ENCODE measurements around the gene NAT14. TPM values are rescaled to one million over a fixed set of nuclear protein-coding genes. Genes with fewer than 3 reads are reported as not detected.
A peak's percentile ranks its signal among the peaks of the same experiment; 100 is the strongest.

The NAT14 gene
- total RNA-seq, 5 donors from 2014 or later (not counting 1 experiment from before 2014, with no cell fraction given), result 6.3 to 10.4 (median 8.1) TPM

DNA sequence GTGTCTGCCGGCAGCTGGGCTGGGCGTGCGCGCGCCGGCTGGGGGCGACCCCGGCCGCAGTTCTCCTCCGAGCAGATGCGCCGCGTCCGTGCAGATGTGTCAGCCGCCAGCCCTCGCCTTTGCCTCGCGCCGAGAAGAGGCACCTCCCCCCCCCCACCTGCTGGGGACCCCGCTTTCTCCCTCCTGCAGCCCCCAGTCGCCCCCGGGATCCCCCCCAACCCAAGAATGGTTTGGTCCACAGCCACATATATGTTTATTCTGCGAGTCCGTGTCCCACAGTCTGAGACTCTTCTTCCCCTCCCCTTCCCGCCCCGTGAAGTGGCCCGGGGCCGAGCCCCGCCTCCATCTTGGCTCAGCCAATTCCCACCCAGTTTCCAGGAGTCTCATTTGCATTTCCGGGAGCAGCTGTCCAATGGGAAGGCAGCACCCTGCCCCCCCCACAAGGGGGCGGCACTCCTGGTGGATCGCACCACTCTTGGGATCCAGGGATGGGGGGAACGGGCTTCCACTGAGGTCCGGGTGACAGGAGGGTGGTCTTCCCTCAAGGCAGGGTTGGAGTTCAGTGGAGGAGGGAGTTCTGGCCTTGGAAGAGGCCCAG, 32.1 kb upstream of the NAT14 start:
- H3K4me3 ChIP-seq (ENCODE audit: control insufficient read depth in 1 of 2, extremely low read depth in 1 of 2, low read length in 1 of 2), result no peak overlapping the region
- peaks cover 5 to 25% of the 10 kb centered on the region in 2 experiments for H3K4me1 ChIP-seq (ENCODE audit: control insufficient read depth in 1 of 2, extremely low read depth in 1 of 2, insufficient read depth in 2 of 2, low read length in 2 of 2)
- WGBS (ENCODE audit: insufficient coverage), result 24% methylated on average over 26 of the region's 34 CpGs
- peaks cover 21 to 25% of the 10 kb centered on the region in 2 donors for H3K27me3 Mint-ChIP-seq
- H3K4me1 Mint-ChIP-seq, result peaks cover 11 to 25% (median 20%) of the 10 kb centered on the region in 3 donors
- ATAC-seq (replicated peaks in 1 of 4) (peak in 3 of 4 experiments; percentile 36 to 73 (median 38)), DNase-seq (peak in 12 of 35 experiments; percentile 25 to 60 (median 36))
- H3K36me3 ChIP-seq (ENCODE audit: control insufficient read depth in 2 of 2, extremely low read depth in 1 of 2, insufficient read depth in 1 of 2, low read length in 1 of 2), result no peaks in the 10 kb centered on the region
- ChIA-PET POLR2A (interaction anchor here in 1 of 2 donors (0.6 kb wide), 1 partner anchor 146 kb away, joined by 5 read pairs; the partner anchor contains the start of gene FIZ1), CTCF (interaction anchor here (0.6 to 1.2 kb wide), 4 partner anchors 13 to 332 kb away, joined by 3 to 4 read pairs (median 4); no protein-coding TSS in a partner anchor)
- H3K9me3 ChIP-seq, result no peaks in the 10 kb centered on the region
- peak overlapping the region in 2 of 3 donors; percentile 13 to 72 for H3K4me3 Mint-ChIP-seq
- H3K27ac ChIP-seq (ENCODE audit: low read length), result no peak overlapping the region
- no peaks in the 10 kb centered on the region for H3K9me3 Mint-ChIP-seq
- no peak overlapping the region for H3K27ac Mint-ChIP-seq
- peaks cover 0 to 56% of the 10 kb centered on the region in 2 experiments for H3K27me3 ChIP-seq (replicated peaks in 1 of 2; ENCODE audit: control insufficient read depth in 2 of 2, extremely low read depth in 1 of 2, insufficient read depth in 2 of 2, low read length in 1 of 2)
- H3K36me3 Mint-ChIP-seq, result peaks cover 11% of the 10 kb centered on the region

DNA sequence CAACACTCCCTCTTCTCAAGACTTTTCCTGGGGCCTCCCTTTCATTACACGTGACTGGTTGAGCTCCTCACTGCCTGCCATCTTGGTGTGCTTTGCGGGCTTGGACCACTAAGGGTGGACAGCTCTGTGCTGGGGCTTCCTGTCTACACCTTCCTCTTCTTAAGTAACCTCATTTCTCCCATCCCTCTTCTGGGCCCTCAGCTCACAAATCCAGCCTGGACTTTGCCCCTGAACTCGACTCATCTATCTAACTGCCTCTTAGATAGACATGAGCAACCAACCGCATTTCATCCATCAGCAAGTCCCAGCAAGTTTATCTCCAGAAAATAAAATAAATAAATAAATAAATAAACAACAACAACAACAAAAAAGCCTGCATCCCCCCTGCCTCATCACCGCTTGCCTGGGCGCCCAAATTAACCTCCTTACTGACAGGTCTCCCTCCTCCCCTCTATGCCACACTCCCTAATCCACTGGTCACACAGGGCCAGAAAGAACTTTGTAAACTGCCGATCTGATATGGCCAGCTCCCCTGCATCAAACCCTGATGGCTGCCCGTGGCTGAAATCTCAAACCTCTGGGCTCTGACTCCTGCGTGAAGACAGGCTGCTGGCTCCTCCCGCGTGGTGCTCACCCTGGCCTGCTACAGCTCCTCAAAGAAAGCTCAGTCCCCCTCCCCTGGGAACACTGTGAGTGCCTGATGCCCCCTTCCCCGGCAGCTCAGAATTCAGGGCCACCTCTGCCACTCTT, 31.3 kb upstream of the NAT14 start:
- DNase-seq (no peak), ATAC-seq (replicated peaks in 1 of 4) (no peak)
- H3K4me3 Mint-ChIP-seq, result peak overlapping the region in 2 of 3 donors; percentile 13 to 72
- peaks cover 5 to 25% of the 10 kb centered on the region in 2 experiments for H3K4me1 ChIP-seq (ENCODE audit: control insufficient read depth in 1 of 2, extremely low read depth in 1 of 2, insufficient read depth in 2 of 2, low read length in 2 of 2)
- no peaks in the 10 kb centered on the region for H3K36me3 ChIP-seq (ENCODE audit: control insufficient read depth in 2 of 2, extremely low read depth in 1 of 2, insufficient read depth in 1 of 2, low read length in 1 of 2)
- peaks cover 11 to 25% (median 20%) of the 10 kb centered on the region in 3 donors for H3K4me1 Mint-ChIP-seq
- CTCF ChIA-PET, result interaction anchor here (0.6 to 1.2 kb wide), 5 partner anchors 13 to 333 kb away, joined by 3 to 5 read pairs (median 4); no protein-coding TSS in a partner anchor
- peaks cover 21 to 25% of the 10 kb centered on the region in 2 donors for H3K27me3 Mint-ChIP-seq
- peaks cover 0 to 56% of the 10 kb centered on the region in 2 experiments for H3K27me3 ChIP-seq (replicated peaks in 1 of 2; ENCODE audit: control insufficient read depth in 2 of 2, extremely low read depth in 1 of 2, insufficient read depth in 2 of 2, low read length in 1 of 2)
- no peaks in the 10 kb centered on the region for H3K9me3 ChIP-seq
- H3K27ac ChIP-seq (ENCODE audit: low read length), result no peak overlapping the region
- H3K36me3 Mint-ChIP-seq, result peaks cover 11% of the 10 kb centered on the region
- H3K27ac Mint-ChIP-seq, result no peak overlapping the region
- no peaks in the 10 kb centered on the region for H3K9me3 Mint-ChIP-seq
- WGBS (ENCODE audit: insufficient coverage), result 97% methylated on average over 10 of the region's 12 CpGs
- H3K4me3 ChIP-seq (ENCODE audit: control insufficient read depth in 1 of 2, extremely low read depth in 1 of 2, low read length in 1 of 2), result no peak overlapping the region
- POLR2A ChIA-PET, result no interaction called here

DNA sequence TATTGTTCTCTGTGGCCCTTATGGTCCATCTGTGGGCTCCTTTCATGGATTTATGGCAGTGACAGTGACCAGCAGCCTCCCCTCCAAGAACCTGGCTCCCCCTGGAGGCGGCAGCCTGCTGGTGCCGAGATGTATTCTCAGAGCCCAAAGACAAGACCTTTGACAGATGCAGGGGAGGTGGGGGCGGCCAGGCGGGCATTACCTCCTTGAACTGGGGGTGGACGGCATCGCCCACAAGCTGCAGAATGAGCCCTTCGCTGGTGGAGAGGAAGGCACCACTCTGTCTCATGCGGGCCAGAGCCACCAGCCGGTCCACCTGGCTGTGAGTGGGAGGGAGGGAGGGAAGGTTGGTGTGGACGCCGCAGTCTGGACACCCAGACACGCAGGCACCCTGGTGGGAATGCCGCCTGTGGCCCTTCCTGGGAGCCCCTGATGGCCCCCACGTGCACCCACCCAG, 30.2 kb upstream of the NAT14 start:
- Histone ChIP-seq H3K4me3 (ENCODE audit: control insufficient read depth in 1 of 2, extremely low read depth in 1 of 2, low read length in 1 of 2) (no peak overlapping the region), H3K36me3 (ENCODE audit: control insufficient read depth in 2 of 2, extremely low read depth in 1 of 2, insufficient read depth in 1 of 2, low read length in 1 of 2) (no peaks in the 10 kb centered on the region), H3K9me3 (no peaks in the 10 kb centered on the region), H3K4me1 (ENCODE audit: control insufficient read depth in 1 of 2, extremely low read depth in 1 of 2, insufficient read depth in 2 of 2, low read length in 2 of 2) (peaks cover 5 to 25% of the 10 kb centered on the region in 2 experiments), H3K27ac (ENCODE audit: low read length) (no peak overlapping the region), H3K27me3 (replicated peaks in 1 of 2; ENCODE audit: control insufficient read depth in 2 of 2, extremely low read depth in 1 of 2, insufficient read depth in 2 of 2, low read length in 1 of 2) (peaks cover 0 to 45% of the 10 kb centered on the region in 2 experiments)
- Mint-ChIP-seq H3K4me1 (peaks cover 11 to 25% (median 20%) of the 10 kb centered on the region in 3 donors), H3K4me3 (peak overlapping the region in 1 of 3 donors; percentile 35), H3K27me3 (peaks cover 21 to 24% of the 10 kb centered on the region in 2 donors), H3K36me3 (peaks cover 11% of the 10 kb centered on the region), H3K9me3 (no peaks in the 10 kb centered on the region), H3K27ac (no peak overlapping the region)
- DNase-seq (peak in 25 of 35 experiments; percentile 20 to 61 (median 44)), ATAC-seq (replicated peaks in 1 of 4) (peak in 1 of 4 experiments; percentile 35)
- POLR2A ChIA-PET, result no interaction called here
- CTCF ChIA-PET, result no interaction called here
- 72% methylated on average over 11 of the region's 14 CpGs for WGBS (ENCODE audit: insufficient coverage)

DNA sequence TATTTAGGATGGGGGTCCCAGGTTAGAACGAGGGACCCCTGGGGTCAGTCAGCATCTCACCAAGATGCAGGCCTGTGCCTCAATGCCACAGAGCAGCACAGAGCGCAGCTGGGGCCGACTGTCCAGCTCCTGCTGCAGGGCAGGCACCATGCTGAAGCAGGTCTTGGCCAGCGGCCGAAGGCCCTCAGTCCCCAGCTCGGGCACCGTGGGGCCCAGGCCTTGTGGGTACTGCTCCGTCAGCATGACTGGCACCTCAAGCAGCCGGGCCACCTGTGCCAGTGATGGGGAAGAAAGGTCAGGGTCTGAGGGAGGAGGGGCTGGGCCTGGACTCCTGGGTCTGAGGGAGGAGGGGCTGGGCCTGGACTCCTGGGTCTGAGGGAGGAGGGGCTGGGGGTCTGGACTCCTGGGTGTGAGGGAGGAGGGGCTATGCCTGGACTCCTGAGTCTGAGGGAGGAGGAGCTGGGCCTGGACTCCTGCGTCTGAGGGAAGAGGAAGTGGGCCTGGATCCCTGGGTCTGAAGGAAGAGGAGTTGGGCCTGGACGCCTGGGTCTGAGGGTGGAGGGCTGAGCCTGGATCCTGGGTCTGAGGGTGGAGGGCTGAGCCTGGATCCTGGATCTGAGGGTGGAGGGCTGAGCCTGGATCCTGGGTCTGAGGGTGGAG, 29.3 kb upstream of the NAT14 start:
- ChIA-PET POLR2A (no interaction called here), CTCF (no interaction called here)
- H3K4me3 Mint-ChIP-seq, result no peak overlapping the region
- peaks cover 20 to 30% (median 24%) of the 10 kb centered on the region in 3 donors for H3K4me1 Mint-ChIP-seq
- peaks cover 11% of the 10 kb centered on the region for H3K36me3 Mint-ChIP-seq
- 76% methylated on average over 11 of the region's 11 CpGs for WGBS (ENCODE audit: insufficient coverage)
- no peak for ATAC-seq (replicated peaks in 1 of 4)
- no peak for DNase-seq
- peaks cover 17 to 20% of the 10 kb centered on the region in 2 donors for H3K27me3 Mint-ChIP-seq
- H3K9me3 Mint-ChIP-seq, result no peaks in the 10 kb centered on the region
- no peaks in the 10 kb centered on the region for H3K9me3 ChIP-seq
- H3K27ac Mint-ChIP-seq, result no peak overlapping the region
- H3K4me3 ChIP-seq (ENCODE audit: control insufficient read depth in 1 of 2, extremely low read depth in 1 of 2, low read length in 1 of 2), result no peak overlapping the region
- H3K27me3 ChIP-seq (replicated peaks in 1 of 2; ENCODE audit: control insufficient read depth in 2 of 2, extremely low read depth in 1 of 2, insufficient read depth in 2 of 2, low read length in 1 of 2), result peaks cover 0 to 38% of the 10 kb centered on the region in 2 experiments
- H3K36me3 ChIP-seq (ENCODE audit: control insufficient read depth in 2 of 2, extremely low read depth in 1 of 2, insufficient read depth in 1 of 2, low read length in 1 of 2), result no peaks in the 10 kb centered on the region
- H3K27ac ChIP-seq (ENCODE audit: low read length), result no peak overlapping the region
- peaks cover 5 to 29% of the 10 kb centered on the region in 2 experiments for H3K4me1 ChIP-seq (ENCODE audit: control insufficient read depth in 1 of 2, extremely low read depth in 1 of 2, insufficient read depth in 2 of 2, low read length in 2 of 2)

DNA sequence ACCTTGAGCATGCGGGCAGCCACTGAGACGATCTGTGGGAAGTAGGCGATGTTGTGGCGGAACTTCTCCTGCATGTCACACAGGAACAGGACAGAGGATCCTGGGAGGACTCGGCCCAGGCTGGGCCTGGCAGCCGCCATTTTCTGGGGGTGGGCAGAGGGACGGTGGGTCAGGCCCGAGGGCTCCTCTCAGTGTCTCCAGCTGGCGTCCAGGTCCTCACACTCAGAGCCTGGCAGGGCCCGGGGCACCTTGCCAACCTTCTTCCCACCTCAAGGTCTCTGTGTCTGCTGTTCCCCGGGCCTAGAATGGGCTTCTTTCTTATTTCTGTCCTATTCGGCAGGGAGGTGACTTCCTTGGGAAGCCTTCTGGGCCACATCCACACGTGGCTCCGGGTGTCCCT, 28.6 kb upstream of the NAT14 start:
- Histone ChIP-seq H3K27me3 (replicated peaks in 1 of 2; ENCODE audit: control insufficient read depth in 2 of 2, extremely low read depth in 1 of 2, insufficient read depth in 2 of 2, low read length in 1 of 2) (peaks cover 0 to 33% of the 10 kb centered on the region in 2 experiments), H3K4me3 (ENCODE audit: control insufficient read depth in 1 of 2, extremely low read depth in 1 of 2, low read length in 1 of 2) (no peak overlapping the region), H3K27ac (ENCODE audit: low read length) (no peak overlapping the region), H3K36me3 (ENCODE audit: control insufficient read depth in 2 of 2, extremely low read depth in 1 of 2, insufficient read depth in 1 of 2, low read length in 1 of 2) (no peaks in the 10 kb centered on the region), H3K4me1 (ENCODE audit: control insufficient read depth in 1 of 2, extremely low read depth in 1 of 2, insufficient read depth in 2 of 2, low read length in 2 of 2) (peaks cover 5 to 31% of the 10 kb centered on the region in 2 experiments), H3K9me3 (no peaks in the 10 kb centered on the region)
- H3K36me3 Mint-ChIP-seq, result peaks cover 11% of the 10 kb centered on the region
- peaks cover 23 to 31% (median 26%) of the 10 kb centered on the region in 3 donors for H3K4me1 Mint-ChIP-seq
- H3K27ac Mint-ChIP-seq, result no peak overlapping the region
- WGBS (ENCODE audit: insufficient coverage), result 94% methylated on average over 13 of the region's 14 CpGs
- H3K4me3 Mint-ChIP-seq, result no peak overlapping the region
- POLR2A ChIA-PET, result no interaction called here
- ATAC-seq (replicated peaks in 1 of 4) (no peak), DNase-seq (no peak)
- H3K27me3 Mint-ChIP-seq, result peaks cover 14 to 20% of the 10 kb centered on the region in 2 donors
- CTCF ChIA-PET, result no interaction called here
- no peaks in the 10 kb centered on the region for H3K9me3 Mint-ChIP-seq

Measured in T-cell (primary cell).